Calu3 (cell line): ENCODE data around the gene CNTN5. TPM values are rescaled to one million over a fixed set of nuclear protein-coding genes. Genes with fewer than 3 reads are reported as not detected.

ENCODE experiments used
- BruUV-seq: library from RNA; stranded (reverse); fragments of 400-500 nt; replicated peaks from 2 replicates; lab custom pipeline; 2021; lab: Mats Ljungman, UMichigan
- CTCF ChIA-PET: fragments of 300-600 bp; sonication (Branson Sonifier 250); formaldehyde crosslinking; loops from one replicate; lab custom pipeline; 2022; ENCODE audit warnings: antibody characterized with exemption; lab: Charles Lee
- DNase-seq: peaks from one replicate; pipeline ENCODE4 v3.0.0; 2022
- H3K27ac Mint-ChIP-seq: one replicate; pipeline ENCODE4 v1.8.0; 2022; ENCODE audit warnings: mixed read lengths; ENCODE audit not compliant: unreplicated experiment
- H3K27me3 Mint-ChIP-seq: one replicate; pipeline ENCODE4 v1.8.0; 2022; ENCODE audit warnings: mixed read lengths; ENCODE audit not compliant: unreplicated experiment
- H3K36me3 Mint-ChIP-seq: one replicate; pipeline ENCODE4 v1.8.0; 2022; ENCODE audit warnings: mild to moderate bottlenecking, moderate library complexity, mixed read lengths; ENCODE audit not compliant: insufficient read depth, unreplicated experiment
- H3K4me1 Mint-ChIP-seq: one replicate; pipeline ENCODE4 v1.8.0; 2022; ENCODE audit warnings: mild to moderate bottlenecking, low read depth, mixed read lengths; ENCODE audit not compliant: unreplicated experiment
- H3K4me3 Mint-ChIP-seq: one replicate; pipeline ENCODE4 v1.8.0; 2022; ENCODE audit warnings: mild to moderate bottlenecking, low read depth, moderate library complexity, mixed read lengths; ENCODE audit not compliant: unreplicated experiment
- H3K9me3 Mint-ChIP-seq: one replicate; pipeline ENCODE4 v1.8.0; 2022; ENCODE audit warnings: low read depth, mixed read lengths; ENCODE audit not compliant: unreplicated experiment
- intact Hi-C: fragments of 100-400 bp; cut with micrococcal nuclease; formaldehyde crosslinking; loops from one replicate; pipeline ENCODE4 v1.10.0; 2022; ENCODE audit not compliant: unreplicated experiment
- total RNA-seq: library from RNA; stranded (reverse); gene quantifications from 2 replicates; pipeline ENCODE4 v1.2.3, GENCODE V29; 2022
- TF ChIP-seq, protein P1 (sequence below): fragments of 200-600 bp; IDR thresholded peaks from one replicate; pipeline ENCODE4 v1.8.0; 2022; ENCODE audit warnings: antibody characterized with exemption; ENCODE audit not compliant: unreplicated experiment

CNTN5 gene
- total RNA-seq, 1 experiment from 2014 or later, result not detected

DNA sequence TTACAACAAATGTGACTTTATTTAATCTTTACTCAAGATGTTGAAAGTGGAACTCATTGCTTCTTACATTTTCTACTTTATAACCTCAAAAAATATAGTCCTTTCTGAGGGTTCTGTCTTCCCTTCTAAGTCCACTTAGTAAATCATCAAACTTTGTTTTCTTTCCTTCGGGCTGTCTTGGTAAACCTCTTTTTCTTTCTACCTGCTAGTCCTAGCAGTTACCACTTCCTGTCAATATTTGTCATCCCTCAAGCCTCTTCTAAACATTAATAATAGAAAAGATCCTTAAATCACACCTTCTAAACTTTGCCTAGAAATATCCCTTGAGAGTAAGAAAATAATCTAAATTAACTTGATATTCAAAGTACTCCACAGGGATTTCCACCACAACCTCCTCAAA is 580.4 kb downstream of the CNTN5 start:
- no TSS peak for BruUV-seq
- H3K9me3 Mint-ChIP-seq, result no peaks in the 10 kb centered on the region
- intact Hi-C loops, result no loop called here
- CTCF ChIA-PET, result no interaction called here
- no peak overlapping the region for H3K4me3 Mint-ChIP-seq
- no peaks in the 10 kb centered on the region for H3K27me3 Mint-ChIP-seq
- DNase-seq, result no peak
- no peak overlapping the region for H3K27ac Mint-ChIP-seq
- H3K36me3 Mint-ChIP-seq, result no peaks in the 10 kb centered on the region
- TF ChIP-seq, protein P1, sequence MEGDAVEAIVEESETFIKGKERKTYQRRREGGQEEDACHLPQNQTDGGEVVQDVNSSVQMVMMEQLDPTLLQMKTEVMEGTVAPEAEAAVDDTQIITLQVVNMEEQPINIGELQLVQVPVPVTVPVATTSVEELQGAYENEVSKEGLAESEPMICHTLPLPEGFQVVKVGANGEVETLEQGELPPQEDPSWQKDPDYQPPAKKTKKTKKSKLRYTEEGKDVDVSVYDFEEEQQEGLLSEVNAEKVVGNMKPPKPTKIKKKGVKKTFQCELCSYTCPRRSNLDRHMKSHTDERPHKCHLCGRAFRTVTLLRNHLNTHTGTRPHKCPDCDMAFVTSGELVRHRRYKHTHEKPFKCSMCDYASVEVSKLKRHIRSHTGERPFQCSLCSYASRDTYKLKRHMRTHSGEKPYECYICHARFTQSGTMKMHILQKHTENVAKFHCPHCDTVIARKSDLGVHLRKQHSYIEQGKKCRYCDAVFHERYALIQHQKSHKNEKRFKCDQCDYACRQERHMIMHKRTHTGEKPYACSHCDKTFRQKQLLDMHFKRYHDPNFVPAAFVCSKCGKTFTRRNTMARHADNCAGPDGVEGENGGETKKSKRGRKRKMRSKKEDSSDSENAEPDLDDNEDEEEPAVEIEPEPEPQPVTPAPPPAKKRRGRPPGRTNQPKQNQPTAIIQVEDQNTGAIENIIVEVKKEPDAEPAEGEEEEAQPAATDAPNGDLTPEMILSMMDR, result no peak
- H3K4me1 Mint-ChIP-seq, result no peaks in the 10 kb centered on the region

DNA sequence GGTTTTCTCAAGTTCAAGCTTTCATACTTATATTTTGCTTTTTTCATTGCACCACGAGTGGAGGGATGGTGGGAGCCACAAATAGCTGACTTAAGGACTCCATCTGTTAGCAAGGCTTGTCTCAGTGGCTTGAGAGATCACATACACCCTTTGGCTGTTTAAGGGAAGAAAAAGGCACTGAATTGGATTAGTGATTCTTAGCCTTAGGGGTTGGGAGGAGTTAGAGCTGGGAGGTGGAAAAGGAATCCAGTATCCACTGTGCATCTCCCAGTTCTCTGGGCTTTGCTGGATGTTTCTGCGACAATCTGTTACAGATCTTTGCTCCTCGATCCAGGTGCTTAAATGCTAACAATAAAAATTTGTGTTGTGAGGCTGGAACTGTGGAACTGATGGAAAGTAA is 593.6 kb downstream of the CNTN5 start:
- Mint-ChIP-seq H3K4me1 (no peaks in the 10 kb centered on the region), H3K27me3 (no peaks in the 10 kb centered on the region), H3K9me3 (no peaks in the 10 kb centered on the region), H3K27ac (no peak overlapping the region), H3K4me3 (no peak overlapping the region), H3K36me3 (no peaks in the 10 kb centered on the region)
- DNase-seq, result no peak
- CTCF ChIA-PET, result no interaction called here
- intact Hi-C loops, result no loop called here
- TF ChIP-seq, protein P1, result no peak
- no TSS peak for BruUV-seq

DNA sequence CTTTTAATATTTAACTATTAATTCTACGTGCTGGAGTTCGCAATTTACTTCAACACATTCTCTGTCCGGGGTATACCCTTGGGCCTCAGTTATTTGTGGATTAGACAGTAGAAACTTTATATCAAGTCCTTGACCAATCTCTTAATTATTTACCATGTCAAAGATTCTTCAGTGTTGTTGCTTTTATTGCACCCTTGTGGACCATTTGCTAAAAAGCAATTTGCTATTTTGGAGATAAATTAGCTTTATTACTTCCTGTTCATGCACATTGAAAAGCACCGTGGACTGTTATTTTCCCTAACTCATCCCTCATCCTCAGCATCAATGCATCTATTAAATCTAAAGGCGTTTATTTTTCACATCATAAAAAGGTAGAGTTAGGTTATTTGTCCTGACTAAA is 609.9 kb downstream of the CNTN5 start:
- intact Hi-C loops, result no loop called here
- no peak for DNase-seq
- TF ChIP-seq, protein P1, result no peak
- no peaks in the 10 kb centered on the region for H3K9me3 Mint-ChIP-seq
- CTCF ChIA-PET, result no interaction called here
- H3K36me3 Mint-ChIP-seq, result no peaks in the 10 kb centered on the region
- no peaks in the 10 kb centered on the region for H3K4me1 Mint-ChIP-seq
- H3K27ac Mint-ChIP-seq, result no peak overlapping the region
- no peak overlapping the region for H3K4me3 Mint-ChIP-seq
- no TSS peak for BruUV-seq
- no peaks in the 10 kb centered on the region for H3K27me3 Mint-ChIP-seq

DNA sequence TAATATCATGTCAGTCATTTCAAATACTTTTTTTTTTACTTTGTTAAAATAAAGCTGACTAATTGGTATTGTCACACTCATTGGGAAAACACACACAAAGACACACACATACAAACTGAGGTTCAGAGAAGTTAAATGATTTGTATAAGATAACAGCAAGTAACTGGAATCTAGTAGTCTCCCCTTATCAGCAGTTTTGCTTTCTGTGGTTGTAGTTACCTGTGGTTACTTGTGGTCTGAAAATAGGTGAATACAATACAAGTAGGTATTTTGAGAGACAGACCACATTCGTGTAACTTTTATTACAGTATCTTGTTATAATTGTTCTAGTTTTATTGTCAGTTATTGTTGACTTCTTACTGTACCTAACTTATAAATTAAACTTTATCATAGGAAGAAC is 610.9 kb downstream of the CNTN5 start:
- TF ChIP-seq, protein P1, result no peak
- no peaks in the 10 kb centered on the region for H3K9me3 Mint-ChIP-seq
- no peak overlapping the region for H3K4me3 Mint-ChIP-seq
- no TSS peak for BruUV-seq
- H3K27ac Mint-ChIP-seq, result no peak overlapping the region
- H3K27me3 Mint-ChIP-seq, result no peaks in the 10 kb centered on the region
- CTCF ChIA-PET, result no interaction called here
- intact Hi-C loops, result no loop called here
- no peaks in the 10 kb centered on the region for H3K4me1 Mint-ChIP-seq
- no peaks in the 10 kb centered on the region for H3K36me3 Mint-ChIP-seq
- no peak for DNase-seq
